ENCODE results near the gene FA2H. TPM values are rescaled to one million over a fixed set of nuclear protein-coding genes. Genes with fewer than 3 reads are reported as not detected.

Gene FA2H
- polyA plus RNA-seq, 2 of the 4 experiments (the other 2 are of a cell fraction): 5.6 to 7.1 TPM

DNA sequence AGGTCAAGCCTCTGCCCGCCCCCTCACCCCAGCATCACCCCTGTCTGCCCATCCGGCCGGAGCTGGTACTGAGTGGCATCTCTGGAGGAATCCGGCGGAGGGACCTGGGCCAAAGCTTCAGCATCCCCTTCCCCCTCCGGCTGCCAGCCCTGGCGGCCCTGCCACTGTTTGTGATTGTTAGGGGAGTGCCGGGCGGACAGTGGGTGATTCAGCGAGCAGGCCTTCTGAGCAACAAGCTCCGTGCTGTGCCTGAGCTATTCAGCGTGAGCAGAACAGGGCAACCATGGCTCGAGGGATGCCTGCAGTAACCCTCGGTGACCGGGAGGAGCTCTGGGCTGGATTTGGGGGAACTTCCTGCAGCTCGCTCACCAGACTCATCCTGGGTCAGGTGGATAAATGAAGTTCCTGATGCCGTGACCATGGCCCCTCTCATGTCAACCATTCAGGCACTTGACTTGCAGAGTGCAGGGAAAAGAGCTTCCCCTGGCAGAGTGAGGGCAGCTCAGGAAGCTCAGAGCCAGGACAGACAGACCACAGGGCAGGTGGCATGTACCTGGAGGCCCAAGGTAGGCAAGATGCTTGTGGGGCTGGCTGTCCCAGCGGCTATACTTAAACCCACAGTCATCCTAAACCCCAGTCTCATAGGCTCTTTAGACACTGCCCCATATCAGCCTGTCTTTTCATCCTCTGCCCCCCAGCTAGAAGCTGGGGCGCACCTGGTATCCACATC lies 49.6 kb downstream of the FA2H start:
- FAIRE-seq: no peak
- peak; percentile 15 to 50; a peak in 3 of 6 replicates for ATAC-seq
- DNase-seq (ENCODE audit: low read depth in 1 of 2, low spot score in 1 of 2): no peak
- no peak overlapping the region for H3K4me3 ChIP-seq
- ChIA-PET CTCF (interaction anchor here (0.7 to 6.4 kb wide), 10 partner anchors 11 to 137 kb away, joined by 3 to 68 read pairs (median 4); partner anchors contain the start of gene FA2H), POLR2A (interaction anchor here (1.0 kb wide), 1 partner anchor 19 kb away, joined by 3 read pairs; no protein-coding TSS in a partner anchor)
- 77% methylated on average over 9 of the region's 19 CpGs for WGBS (ENCODE audit: missing lambda C conversion rate)
- H3K27ac ChIP-seq: peak overlapping the region in 1 of 2 experiments; percentile 3; a peak in 1 of 6 replicates
- TF ChIP-seq, protein P1, sequence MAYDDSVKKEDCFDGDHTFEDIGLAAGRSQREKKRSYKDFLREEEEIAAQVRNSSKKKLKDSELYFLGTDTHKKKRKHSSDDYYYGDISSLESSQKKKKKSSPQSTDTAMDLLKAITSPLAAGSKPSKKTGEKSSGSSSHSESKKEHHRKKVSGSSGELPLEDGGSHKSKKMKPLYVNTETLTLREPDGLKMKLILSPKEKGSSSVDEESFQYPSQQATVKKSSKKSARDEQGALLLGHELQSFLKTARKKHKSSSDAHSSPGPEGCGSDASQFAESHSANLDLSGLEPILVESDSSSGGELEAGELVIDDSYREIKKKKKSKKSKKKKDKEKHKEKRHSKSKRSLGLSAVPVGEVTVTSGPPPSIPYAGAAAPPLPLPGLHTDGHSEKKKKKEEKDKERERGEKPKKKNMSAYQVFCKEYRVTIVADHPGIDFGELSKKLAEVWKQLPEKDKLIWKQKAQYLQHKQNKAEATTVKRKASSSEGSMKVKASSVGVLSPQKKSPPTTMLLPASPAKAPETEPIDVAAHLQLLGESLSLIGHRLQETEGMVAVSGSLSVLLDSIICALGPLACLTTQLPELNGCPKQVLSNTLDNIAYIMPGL (CRISPR knock-in tag; IDR thresholded peaks at IDR 0.05; ENCODE audit: borderline replicate concordance): no peak
- TF ChIP-seq MAX (IDR thresholded peaks at IDR 0.05): no peak
- no peak for TF ChIP-seq TFCP2L1 (CRISPR knock-in tag; IDR thresholded peaks at IDR 0.05)
- TF ChIP-seq CEBPB (IDR thresholded peaks at IDR 0.05): no peak
- no peak for TF ChIP-seq ZSCAN20 (CRISPR knock-in tag; IDR thresholded peaks at IDR 0.05)
- no peak for TF ChIP-seq BHLHE40 (IDR thresholded peaks at IDR 0.05; ENCODE audit: low read depth, low read length)
- no peak for TF ChIP-seq JUN (IDR thresholded peaks at IDR 0.05)
- TF ChIP-seq, protein P2, sequence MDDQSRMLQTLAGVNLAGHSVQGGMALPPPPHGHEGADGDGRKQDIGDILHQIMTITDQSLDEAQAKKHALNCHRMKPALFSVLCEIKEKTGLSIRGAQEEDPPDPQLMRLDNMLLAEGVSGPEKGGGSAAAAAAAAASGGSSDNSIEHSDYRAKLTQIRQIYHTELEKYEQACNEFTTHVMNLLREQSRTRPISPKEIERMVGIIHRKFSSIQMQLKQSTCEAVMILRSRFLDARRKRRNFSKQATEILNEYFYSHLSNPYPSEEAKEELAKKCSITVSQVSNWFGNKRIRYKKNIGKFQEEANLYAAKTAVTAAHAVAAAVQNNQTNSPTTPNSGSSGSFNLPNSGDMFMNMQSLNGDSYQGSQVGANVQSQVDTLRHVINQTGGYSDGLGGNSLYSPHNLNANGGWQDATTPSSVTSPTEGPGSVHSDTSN (IDR thresholded peaks at IDR 0.05): no peak
- TF ChIP-seq EHF (CRISPR knock-in tag; IDR thresholded peaks at IDR 0.05): no peak
- no peak for TF ChIP-seq FOXS1 (CRISPR knock-in tag; IDR thresholded peaks at IDR 0.05)
- no peak for TF ChIP-seq ZC3H11A (IDR thresholded peaks at IDR 0.05)
- no peak for TF ChIP-seq POLR2AphosphoS2 (conservative IDR thresholded peaks at IDR 0.05; ENCODE audit: low read length)
- no peak for TF ChIP-seq ELK1 (IDR thresholded peaks at IDR 0.05; ENCODE audit: low read depth, low read length)
- H3K9me3 ChIP-seq: peaks cover 10% of the 10 kb centered on the region
- H3K4me2 ChIP-seq: no peak overlapping the region
- peaks cover 6% of the 10 kb centered on the region for H3K4me1 ChIP-seq

DNA sequence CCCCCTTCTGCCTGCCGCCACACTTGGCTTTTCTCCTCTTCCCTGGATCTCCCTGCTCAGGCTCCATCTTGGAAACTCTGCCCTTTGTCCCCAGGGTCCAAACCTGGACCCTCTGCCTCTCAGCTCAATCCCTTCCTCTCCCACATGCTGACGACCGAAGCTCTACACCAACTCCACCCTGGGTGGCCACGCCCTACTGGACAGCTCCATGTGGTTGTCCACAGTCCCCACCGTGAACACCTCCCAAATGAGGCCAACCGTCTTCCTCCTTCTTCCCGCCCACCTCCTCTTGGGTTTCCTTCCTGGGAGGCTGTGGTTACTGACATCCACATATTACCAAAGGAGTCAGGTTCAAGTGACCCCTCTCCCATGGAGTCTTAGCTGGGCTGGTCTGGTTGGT lies 51.4 kb downstream of the FA2H start:
- Histone ChIP-seq H3K4me3 (no peak overlapping the region), H3K9me3 (peaks cover 10% of the 10 kb centered on the region), H3K4me1 (no peaks in the 10 kb centered on the region), H3K4me2 (no peak overlapping the region), H3K27ac (no peak overlapping the region)
- DNase-seq (ENCODE audit: low read depth in 1 of 2, low spot score in 1 of 2): no peak
- ATAC-seq: no peak
- ChIA-PET CTCF (interaction anchor here (0.8 to 6.4 kb wide), 6 partner anchors 9 to 138 kb away, joined by 3 to 68 read pairs (median 4); no protein-coding TSS in a partner anchor), POLR2A (no interaction called here)
- no peak for FAIRE-seq
- 92% methylated on average over 7 of the region's 7 CpGs for WGBS (ENCODE audit: missing lambda C conversion rate)
- TF ChIP-seq, protein P3, sequence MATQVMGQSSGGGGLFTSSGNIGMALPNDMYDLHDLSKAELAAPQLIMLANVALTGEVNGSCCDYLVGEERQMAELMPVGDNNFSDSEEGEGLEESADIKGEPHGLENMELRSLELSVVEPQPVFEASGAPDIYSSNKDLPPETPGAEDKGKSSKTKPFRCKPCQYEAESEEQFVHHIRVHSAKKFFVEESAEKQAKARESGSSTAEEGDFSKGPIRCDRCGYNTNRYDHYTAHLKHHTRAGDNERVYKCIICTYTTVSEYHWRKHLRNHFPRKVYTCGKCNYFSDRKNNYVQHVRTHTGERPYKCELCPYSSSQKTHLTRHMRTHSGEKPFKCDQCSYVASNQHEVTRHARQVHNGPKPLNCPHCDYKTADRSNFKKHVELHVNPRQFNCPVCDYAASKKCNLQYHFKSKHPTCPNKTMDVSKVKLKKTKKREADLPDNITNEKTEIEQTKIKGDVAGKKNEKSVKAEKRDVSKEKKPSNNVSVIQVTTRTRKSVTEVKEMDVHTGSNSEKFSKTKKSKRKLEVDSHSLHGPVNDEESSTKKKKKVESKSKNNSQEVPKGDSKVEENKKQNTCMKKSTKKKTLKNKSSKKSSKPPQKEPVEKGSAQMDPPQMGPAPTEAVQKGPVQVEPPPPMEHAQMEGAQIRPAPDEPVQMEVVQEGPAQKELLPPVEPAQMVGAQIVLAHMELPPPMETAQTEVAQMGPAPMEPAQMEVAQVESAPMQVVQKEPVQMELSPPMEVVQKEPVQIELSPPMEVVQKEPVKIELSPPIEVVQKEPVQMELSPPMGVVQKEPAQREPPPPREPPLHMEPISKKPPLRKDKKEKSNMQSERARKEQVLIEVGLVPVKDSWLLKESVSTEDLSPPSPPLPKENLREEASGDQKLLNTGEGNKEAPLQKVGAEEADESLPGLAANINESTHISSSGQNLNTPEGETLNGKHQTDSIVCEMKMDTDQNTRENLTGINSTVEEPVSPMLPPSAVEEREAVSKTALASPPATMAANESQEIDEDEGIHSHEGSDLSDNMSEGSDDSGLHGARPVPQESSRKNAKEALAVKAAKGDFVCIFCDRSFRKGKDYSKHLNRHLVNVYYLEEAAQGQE (IDR thresholded peaks at IDR 0.05): no peak
- TF ChIP-seq MAZ (IDR thresholded peaks at IDR 0.05; ENCODE audit: borderline replicate concordance, low read depth, low read length) (no peak), POLR2A (IDR thresholded peaks at IDR 0.05; ENCODE audit: low read length) (no peak), JUN (IDR thresholded peaks at IDR 0.05) (no peak), TFCP2L1 (CRISPR knock-in tag; IDR thresholded peaks at IDR 0.05) (no peak), RFX5 (IDR thresholded peaks at IDR 0.05) (no peak), SREBF2 (IDR thresholded peaks at IDR 0.05) (no peak), ZSCAN20 (CRISPR knock-in tag; IDR thresholded peaks at IDR 0.05) (no peak), KDM1A (IDR thresholded peaks at IDR 0.05; ENCODE audit: low read depth) (no peak), RNF2 (IDR thresholded peaks at IDR 0.05; ENCODE audit: borderline replicate concordance, low read depth) (no peak), NPAS2 (CRISPR knock-in tag; IDR thresholded peaks at IDR 0.05; ENCODE audit: borderline replicate concordance) (no peak), RCOR1 (IDR thresholded peaks at IDR 0.05; ENCODE audit: low read depth, low read length) (no peak), HOXA7 (CRISPR knock-in tag; IDR thresholded peaks at IDR 0.05) (no peak), MAX (IDR thresholded peaks at IDR 0.05) (no peak), BHLHE40 (IDR thresholded peaks at IDR 0.05; ENCODE audit: low read depth, low read length) (no peak)
- TF ChIP-seq, protein P2 (IDR thresholded peaks at IDR 0.05): no peak
- TF ChIP-seq, protein P1 (CRISPR knock-in tag; IDR thresholded peaks at IDR 0.05; ENCODE audit: borderline replicate concordance): no peak
